Spleen (tissue), 7 donors: ENCODE measurements around the gene SMG6.

Source experiments
- CTCF ChIP-seq, 11 experiments: fragments of 200-600 bp in 7 of 11; fragments of 450-650 bp in 4 of 11; sonication (generic) in 4 of 11; IDR thresholded peaks in 8 of 11; conservative IDR thresholded peaks in 3 of 11; 1 replicate in 7 of 11; 2 replicates in 4 of 11; pipeline versions ENCODE4 v1.4.0 to v1.8.0; 2016 to 2021; ENCODE audit warnings: antibody characterized with exemption in 11 of 11, inconsistent platforms in 4 of 11, mild to moderate bottlenecking in 1 of 11
- POLR2A ChIP-seq, 3 donors: fragments of 450-650 bp; IDR thresholded peaks; one replicate each; pipeline ENCODE4 v1.5.1; 2017; ENCODE audit warnings: antibody characterized with exemption in 3 of 3, mild to moderate bottlenecking in 1 of 3
- POLR2AphosphoS5 ChIP-seq, 3 donors: sonication (generic); formaldehyde crosslinking; IDR thresholded peaks; one replicate each; pipeline ENCODE4 v1.5.1; 2017; ENCODE audit warnings: antibody characterized with exemption in 3 of 3
- donor health status: DM: no; HTN: no; CAD: no; lungs with moderate emphysema.
- donor health status: DM: no; HTN: no; CAD: no.
- donor health status: DM: no; HTN: no; CAD: no.

- TF ChIP-seq CTCF (IDR thresholded peaks at IDR 0.05 in 8 of 11, conservative IDR thresholded peaks at IDR 0.05 in 3 of 11) (no peak), POLR2A (IDR thresholded peaks at IDR 0.05) (no peak), POLR2AphosphoS5 (IDR thresholded peaks at IDR 0.05) (no peak)
Observed at GRCh38 chr17:2149934-2150333, 153.7 kb downstream of the SMG6 start.
